Neutrophil (primary cell): ENCODE results near the gene DCPS.

Source experiments
- H3K27ac ChIP-seq: fragments of 200-600 bp; sonication (generic); 2 replicates; pipeline ENCODE4 v1.5.1; 2016; ENCODE audit warnings: mild to moderate bottlenecking, moderate library complexity
- H3K27me3 ChIP-seq: fragments of 200-600 bp; sonication (generic); 2 replicates; pipeline ENCODE4 v1.6.0; 2016; ENCODE audit warnings: mild to moderate bottlenecking
- H3K36me3 ChIP-seq: fragments of 200-600 bp; sonication (generic); 2 replicates; pipeline ENCODE4 v1.5.1; 2017
- H3K4me1 ChIP-seq, 2 experiments: fragments of 200-600 bp in 1 of 2; sonication (generic) in 1 of 2; 1 replicate in 1 of 2; 2 replicates in 1 of 2; pipeline versions ENCODE4 v1.5.1 to v1.6.1; 2013 to 2016; ENCODE audit warnings: low read depth in 1 of 2, low read length in 1 of 2, mild to moderate bottlenecking in 1 of 2, moderate library complexity in 1 of 2; ENCODE audit not compliant: control insufficient read depth in 1 of 2, insufficient read depth in 1 of 2
- H3K4me3 ChIP-seq, 2 experiments: fragments of 200-600 bp in 1 of 2; sonication (generic) in 1 of 2; 1 replicate in 1 of 2; 2 replicates in 1 of 2; pipeline ENCODE4 v1.5.1; 2013 to 2016; ENCODE audit warnings: low read depth in 1 of 2, low read length in 1 of 2, mild to moderate bottlenecking in 1 of 2, moderate library complexity in 1 of 2
- H3K9me3 ChIP-seq: fragments of 200-600 bp; sonication (generic); 2 replicates; pipeline ENCODE4 v1.5.1; 2016
- CTCF ChIP-seq: fragments of 200-600 bp; sonication (generic); IDR thresholded peaks from 2 replicates; pipeline ENCODE4 v1.5.1; 2016; ENCODE audit warnings: antibody characterized with exemption

DCPS gene

GRCh38 chr11:126311401-126312291, 7.8 kb downstream of the DCPS start:
- Histone ChIP-seq H3K4me3 (peak overlapping the region; percentile 39 to 56), H3K9me3 (no peaks in the 10 kb centered on the region), H3K27ac (peak overlapping the region; percentile 91), H3K27me3 (no peaks in the 10 kb centered on the region), H3K36me3 (no peaks in the 10 kb centered on the region), H3K4me1 (peaks cover 60 to 61% of the 10 kb centered on the region in 2 experiments)
- peak; percentile 74 for TF ChIP-seq CTCF

- peaks cover 72 to 75% of the 10 kb centered on the region in 2 experiments for H3K4me1 ChIP-seq
- TF ChIP-seq CTCF = no peak
- no peaks in the 10 kb centered on the region for H3K9me3 ChIP-seq
- H3K36me3 ChIP-seq = no peaks in the 10 kb centered on the region
- no peaks in the 10 kb centered on the region for H3K27me3 ChIP-seq
- H3K4me3 ChIP-seq = no peak overlapping the region
- peak overlapping the region; percentile 91 for H3K27ac ChIP-seq
Observed at GRCh38 chr11:126312961-126313360, 9.1 kb downstream of the DCPS start.

- Histone ChIP-seq H3K27ac (peak overlapping the region; percentile 91), H3K27me3 (no peaks in the 10 kb centered on the region), H3K36me3 (no peaks in the 10 kb centered on the region), H3K4me3 (no peak overlapping the region), H3K9me3 (no peaks in the 10 kb centered on the region), H3K4me1 (peaks cover 80 to 83% of the 10 kb centered on the region in 2 experiments)
- no peak for TF ChIP-seq CTCF
Observed at GRCh38 chr11:126313826-126314225, 10.0 kb downstream of the DCPS start.

- TF ChIP-seq CTCF = no peak
- Histone ChIP-seq H3K27me3 (no peaks in the 10 kb centered on the region), H3K27ac (peak overlapping the region; percentile 79), H3K36me3 (no peaks in the 10 kb centered on the region), H3K4me1 (peaks cover 65 to 73% of the 10 kb centered on the region in 2 experiments), H3K9me3 (no peaks in the 10 kb centered on the region), H3K4me3 (peak overlapping the region; percentile 9 to 23)
Observed at GRCh38 chr11:126317432-126317755, 13.5 kb downstream of the DCPS start.

- H3K27ac ChIP-seq = peak overlapping the region; percentile 79
Observed at GRCh38 chr11:126317756-126318573, 14.1 kb downstream of the DCPS start.

More at GRCh38 chr11:126317756-126318573, 14.1 kb downstream of the DCPS start:
- no peaks in the 10 kb centered on the region for H3K36me3 ChIP-seq
- peak overlapping the region; percentile 9 to 23 for H3K4me3 ChIP-seq
- peaks cover 60 to 68% of the 10 kb centered on the region in 2 experiments for H3K4me1 ChIP-seq
- TF ChIP-seq CTCF = no peak
- no peaks in the 10 kb centered on the region for H3K27me3 ChIP-seq
- no peaks in the 10 kb centered on the region for H3K9me3 ChIP-seq
